Tibial artery (tissue), 4 donors: ENCODE data around the gene MAP4.

Experiments used
- DNase-seq, 2 donors: peaks; one replicate each; pipeline ENCODE4 v3.0.0-alpha.2; 2019
- H3K27ac ChIP-seq, 2 donors: fragments of 200-600 bp; sonication (generic) in 1 of 2; 1 replicate in 1 of 2; 2 replicates in 1 of 2; pipeline ENCODE4 v1.5.1; 2018 to 2019; ENCODE audit warnings: mild to moderate bottlenecking in 1 of 2
- H3K27me3 ChIP-seq, 2 donors: fragments of 200-600 bp; sonication (generic) in 1 of 2; one replicate each; pipeline versions ENCODE4 v1.5.1 to v1.6.0; 2016 to 2019
- H3K36me3 ChIP-seq, 3 donors: fragments of 200-600 bp; sonication (generic) in 2 of 3; one replicate each; pipeline ENCODE4 v1.5.1; 2016 to 2019; ENCODE audit warnings: mild to moderate bottlenecking in 2 of 3
- H3K4me1 ChIP-seq, 4 donors: fragments of 200-600 bp; sonication (generic) in 2 of 4; 1 replicate in 3 of 4; 2 replicates in 1 of 4; pipeline ENCODE4 v1.5.1; 2016 to 2019
- H3K4me3 ChIP-seq, 2 donors: fragments of 200-600 bp; sonication (generic) in 1 of 2; 1 replicate in 1 of 2; 2 replicates in 1 of 2; pipeline ENCODE4 v1.5.1; 2018 to 2019; ENCODE audit warnings: mild to moderate bottlenecking in 2 of 2
- H3K9me3 ChIP-seq, 3 donors: fragments of 200-600 bp; sonication (generic) in 1 of 3; one replicate each; pipeline ENCODE4 v1.5.1; 2016 to 2019
- CTCF ChIP-seq, 2 experiments: fragments of 200-600 bp in 1 of 2; fragments of 450-650 bp in 1 of 2; IDR thresholded peaks; one replicate each; pipeline ENCODE4 v1.5.1; 2017 to 2019; ENCODE audit warnings: antibody characterized with exemption in 2 of 2, mild to moderate bottlenecking in 1 of 2, moderate library complexity in 1 of 2
- intact Hi-C: fragments of 100-400 bp; cut with DNase I; formaldehyde crosslinking; loops from one replicate; pipeline ENCODE4 v1.15.0; 2023; ENCODE audit warnings: low total_unique reads

MAP4 gene

DNA sequence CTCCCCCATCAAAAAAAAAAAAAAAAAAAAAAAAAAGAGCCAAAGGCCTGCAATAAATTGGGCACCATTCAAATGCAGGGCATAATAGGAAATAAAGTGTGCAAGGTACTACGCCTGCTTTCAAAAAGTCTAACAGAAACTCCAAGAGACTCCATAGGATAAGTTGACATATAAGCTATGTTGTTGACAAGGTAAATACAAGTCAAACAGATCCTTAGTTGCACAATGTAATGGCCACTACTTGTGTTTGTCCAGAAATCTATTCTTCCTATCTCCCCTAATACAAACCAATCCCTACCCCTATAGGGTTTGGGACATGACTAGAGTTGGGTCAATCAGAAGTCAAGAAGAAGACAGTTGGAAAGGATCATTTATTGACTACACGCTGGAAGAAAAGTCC, 16.0 kb downstream of the MAP4 start:
- TF ChIP-seq CTCF (IDR thresholded peaks at IDR 0.05) = no peak
- Histone ChIP-seq H3K4me3 (no peak overlapping the region), H3K36me3 (no peaks in the 10 kb centered on the region), H3K4me1 (peaks cover 0 to 82% (median 22%) of the 10 kb centered on the region in 4 donors), H3K27ac (peak overlapping the region; percentile 25 to 54), H3K27me3 (no peaks in the 10 kb centered on the region), H3K9me3 (no peaks in the 10 kb centered on the region)
- intact Hi-C loops = no loop called here
- DNase-seq = no peak

DNA sequence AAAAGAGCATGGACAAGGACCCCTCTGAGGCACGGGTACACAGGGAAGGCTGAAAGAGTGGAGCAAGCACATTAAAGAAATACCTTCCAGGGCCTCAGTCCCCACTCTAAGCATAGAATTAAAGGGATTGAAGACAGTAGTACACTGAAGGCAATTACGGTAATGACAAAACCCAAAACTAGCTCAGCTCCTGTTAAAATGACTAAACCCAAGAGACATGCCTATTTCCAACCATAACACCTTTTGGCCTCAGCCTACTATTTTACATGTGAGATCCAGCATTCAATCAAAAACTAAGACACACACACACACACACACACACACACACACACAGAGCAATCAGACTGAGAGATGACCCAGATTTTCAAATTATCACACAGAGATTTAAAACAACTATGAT, 19.8 kb downstream of the MAP4 start:
- H3K27ac ChIP-seq = no peak overlapping the region
- H3K4me3 ChIP-seq = no peak overlapping the region
- no peaks in the 10 kb centered on the region for H3K27me3 ChIP-seq
- H3K9me3 ChIP-seq = no peaks in the 10 kb centered on the region
- no peak for TF ChIP-seq CTCF (IDR thresholded peaks at IDR 0.05)
- H3K36me3 ChIP-seq = peaks cover 0 to 4% (median 0%) of the 10 kb centered on the region in 3 donors
- peaks cover 0 to 61% (median 20%) of the 10 kb centered on the region in 4 donors for H3K4me1 ChIP-seq
- DNase-seq = no peak
- intact Hi-C loops = loop anchor here (5.0 to 10.0 kb wide), 3 partner anchors 142 to 169 kb away; no protein-coding TSS in a partner anchor

DNA sequence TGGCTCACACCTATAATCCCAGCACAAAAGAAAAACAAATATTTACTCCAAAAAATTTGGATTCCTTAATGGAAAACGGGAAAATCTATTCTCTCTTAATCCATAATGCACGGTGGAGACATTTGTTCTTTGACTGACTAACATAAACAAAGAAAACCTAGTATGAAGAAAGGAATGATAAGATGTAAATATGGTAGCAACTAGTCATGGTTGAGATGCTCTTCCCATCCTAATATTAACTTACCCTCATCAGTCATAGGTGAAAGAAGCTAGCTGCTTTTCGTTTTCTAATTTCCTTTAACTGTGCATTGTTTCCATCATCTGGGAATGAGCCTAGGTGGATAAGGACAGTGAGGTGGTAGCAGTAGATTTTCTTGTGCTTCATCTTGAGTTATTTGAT, 22.0 kb downstream of the MAP4 start:
- DNase-seq = no peak
- Histone ChIP-seq H3K27me3 (no peaks in the 10 kb centered on the region), H3K4me3 (no peak overlapping the region), H3K36me3 (peaks cover 0 to 4% (median 0%) of the 10 kb centered on the region in 3 donors), H3K4me1 (peaks cover 0 to 52% (median 25%) of the 10 kb centered on the region in 4 donors), H3K27ac (no peak overlapping the region), H3K9me3 (no peaks in the 10 kb centered on the region)
- no peak for TF ChIP-seq CTCF (IDR thresholded peaks at IDR 0.05)
- intact Hi-C loops = loop anchor here (10.0 kb wide), 2 partner anchors 139 to 161 kb away; no protein-coding TSS in a partner anchor

DNA sequence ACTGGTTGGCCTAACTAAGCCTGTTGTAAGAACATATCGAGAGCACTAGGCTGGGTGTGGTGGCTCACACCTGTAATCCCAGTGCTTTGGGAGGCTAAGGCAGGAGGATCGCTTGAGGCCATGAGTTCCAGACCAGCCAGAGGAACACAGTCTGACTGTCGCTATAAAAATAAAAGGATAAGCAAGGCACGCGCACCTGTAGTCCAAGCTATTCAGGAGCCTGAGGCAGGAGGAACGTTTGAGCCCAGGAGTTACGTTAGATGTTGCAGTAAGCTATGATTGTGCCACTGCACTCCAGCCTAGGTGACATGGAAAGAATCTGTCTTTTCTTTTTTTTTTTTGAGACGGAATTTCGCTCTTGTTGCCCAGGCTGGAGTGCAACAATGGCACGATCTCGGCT, 24.9 kb downstream of the MAP4 start:
- no peak for TF ChIP-seq CTCF (IDR thresholded peaks at IDR 0.05)
- peaks cover 0 to 4% (median 0%) of the 10 kb centered on the region in 3 donors for H3K36me3 ChIP-seq
- peaks cover 0 to 27% (median 21%) of the 10 kb centered on the region in 4 donors for H3K4me1 ChIP-seq
- H3K27ac ChIP-seq = no peak overlapping the region
- H3K4me3 ChIP-seq = no peak overlapping the region
- H3K9me3 ChIP-seq = no peaks in the 10 kb centered on the region
- intact Hi-C loops = loop anchor here (10.0 kb wide), 2 partner anchors 137 to 163 kb away; no protein-coding TSS in a partner anchor
- H3K27me3 ChIP-seq = no peaks in the 10 kb centered on the region
- no peak for DNase-seq

GRCh38 chr3:47989981-47990440, 26.2 kb downstream of the MAP4 start:
- peak; percentile 88 to 91 for DNase-seq
- H3K27ac ChIP-seq = peak overlapping the region; percentile 36 to 42
- H3K36me3 ChIP-seq = peaks cover 0 to 4% (median 0%) of the 10 kb centered on the region in 3 donors
- intact Hi-C loops = loop anchor here (10.0 kb wide), 2 partner anchors 135 to 165 kb away; no protein-coding TSS in a partner anchor
- H3K4me1 ChIP-seq = peaks cover 0 to 30% (median 15%) of the 10 kb centered on the region in 4 donors
- no peaks in the 10 kb centered on the region for H3K27me3 ChIP-seq
- peak; percentile 88 to 93 for TF ChIP-seq CTCF (IDR thresholded peaks at IDR 0.05)
- no peaks in the 10 kb centered on the region for H3K9me3 ChIP-seq
- no peak overlapping the region for H3K4me3 ChIP-seq
